Cardiac muscle cell (in vitro differentiated cells and primary cell): ENCODE data around the gene TRMT1. TPM values are rescaled to one million over a fixed set of nuclear protein-coding genes. Genes with fewer than 3 reads are reported as not detected.
A peak's percentile ranks its signal among the peaks of the same experiment; 100 is the strongest.

Experiments
- DNase-seq, 2 donors: peaks; one replicate each; pipeline versions ENCODE4 v3.0.0 to v3.0.0-alpha.2; 2010 to 2017; ENCODE audit warnings: low read depth in 1 of 2, low spot score in 1 of 2
- H3K27ac ChIP-seq: fragments of 200-600 bp; sonication (generic); 2 replicates; pipeline ENCODE4 v1.5.1; 2016
- H3K27me3 ChIP-seq: fragments of 200-600 bp; sonication (generic); 2 replicates; pipeline ENCODE4 v1.6.0; 2016; ENCODE audit warnings: control low read depth
- H3K36me3 ChIP-seq: fragments of 200-600 bp; sonication (generic); 2 replicates; pipeline ENCODE4 v1.5.1; 2016; ENCODE audit warnings: control low read depth
- H3K4me1 ChIP-seq: fragments of 200-600 bp; sonication (generic); 2 replicates; pipeline ENCODE4 v1.8.1; 2017; ENCODE audit warnings: low read depth, mild to moderate bottlenecking, mixed run types
- H3K4me3 ChIP-seq: fragments of 200-600 bp; sonication (generic); 2 replicates; pipeline ENCODE4 v1.5.1; 2016; ENCODE audit warnings: mild to moderate bottlenecking
- H3K9me3 ChIP-seq: fragments of 200-600 bp; sonication (generic); 2 replicates; pipeline ENCODE4 v1.5.1; 2017; ENCODE audit warnings: low read depth, mild to moderate bottlenecking, control low read depth
- CTCF ChIP-seq: IDR thresholded peaks from 2 replicates; pipeline ENCODE4 v1.5.1; 2012; ENCODE audit warnings: low read depth, mild to moderate bottlenecking, low read length
- polyA plus RNA-seq: library from polyadenylated mRNA; unstranded; fragments of >200 nt; fragmentation: Nextera tagmentation; extraction: Ambion mirVana; gene quantifications from 2 replicates; pipeline ENCODE4 v1.2.1, GENCODE V29; 2016
- total RNA-seq: library from RNA; depleted of rRNA; stranded (reverse); fragments of >200 nt; gene quantifications from 2 replicates; pipeline ENCODE4 v1.2.3, GENCODE V29; 2016

TRMT1 gene
- total and polyA plus RNA-seq, 2 experiments from 2014 or later: 48.5 to 56.0 TPM

DNA sequence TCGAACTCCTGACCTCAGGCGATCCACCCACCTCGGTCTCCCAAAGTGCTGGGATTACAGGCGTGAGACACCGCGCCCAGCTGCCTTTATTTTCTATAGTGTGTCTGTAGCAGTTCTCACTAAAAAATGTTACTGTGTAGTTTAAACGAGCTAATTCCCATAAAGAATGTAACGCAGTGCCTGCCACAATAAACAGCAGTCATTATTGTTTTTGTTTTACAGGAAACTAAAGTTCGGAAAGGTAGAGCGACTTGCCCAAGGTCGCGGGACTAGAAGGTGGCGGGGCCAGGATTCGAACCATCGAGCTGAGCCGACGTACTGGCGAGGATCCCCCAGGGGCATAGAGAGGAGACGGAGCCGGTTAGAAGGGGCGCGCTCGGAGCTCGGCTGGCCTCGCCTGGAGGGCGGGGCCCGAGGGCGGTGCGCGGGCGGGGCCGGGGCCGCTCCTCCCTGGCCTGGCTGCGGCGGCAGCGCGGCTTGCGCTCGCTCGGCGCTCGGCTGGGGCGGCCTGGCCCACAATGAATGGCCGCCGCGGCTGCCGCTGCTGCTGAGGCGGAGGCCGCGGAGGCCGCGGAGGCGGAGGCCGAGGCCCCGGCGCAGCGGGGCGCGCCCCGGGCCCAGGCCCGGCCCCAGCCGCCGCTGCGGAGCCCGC, 1.4 kb upstream of the TRMT1 start, which contains the start of gene NACC1:
Gene NACC1 (plus strand): TSS at position 493 of the 652 bp plus-strand sequence. CDS start 16,944 bp downstream, outside the sequence.
- no peak for TF ChIP-seq CTCF
- H3K9me3 ChIP-seq: no peaks in the 10 kb centered on the region
- H3K36me3 ChIP-seq: peaks cover 5% of the 10 kb centered on the region
- no peaks in the 10 kb centered on the region for H3K27me3 ChIP-seq
- H3K4me1 ChIP-seq: peaks cover 11% of the 10 kb centered on the region
- H3K4me3 ChIP-seq: peak within 1 kb of the TSS; percentile 99
- peak within 1 kb of the TSS; percentile 89 for H3K27ac ChIP-seq
- peak; percentile 94 to 95 for DNase-seq

GRCh38 chr19:13117176-13117771, 734 bp upstream of the TRMT1 start:
- TF ChIP-seq CTCF: no peak
- no peak for DNase-seq
- H3K4me1 ChIP-seq: peaks cover 11% of the 10 kb centered on the region
- no peaks in the 10 kb centered on the region for H3K27me3 ChIP-seq
- H3K36me3 ChIP-seq: peaks cover 5% of the 10 kb centered on the region
- H3K9me3 ChIP-seq: no peaks in the 10 kb centered on the region
- peak overlapping the region; percentile 85 for H3K4me3 ChIP-seq
- H3K27ac ChIP-seq: peak overlapping the region; percentile 11

DNA sequence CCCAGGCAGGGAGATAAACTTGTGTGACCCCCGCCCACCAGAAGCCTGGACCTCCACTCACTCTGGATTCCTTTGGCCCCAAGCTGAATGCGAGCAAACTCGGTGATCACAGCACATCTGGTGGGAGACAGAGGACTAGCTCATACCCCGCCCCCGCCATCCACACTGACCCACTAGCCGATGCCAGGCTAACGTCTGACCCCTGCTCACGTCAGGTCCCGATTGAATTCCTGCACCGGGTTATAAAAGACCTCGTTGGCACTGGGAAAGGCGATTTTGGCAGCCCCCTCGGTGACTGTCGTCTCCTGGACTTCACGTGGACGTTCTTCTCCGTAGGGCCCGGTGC, 631 bp downstream of the TRMT1 start:
- TF ChIP-seq CTCF: no peak
- Histone ChIP-seq H3K36me3 (peaks cover 5% of the 10 kb centered on the region), H3K9me3 (no peaks in the 10 kb centered on the region), H3K4me3 (peak overlapping the region; percentile 85), H3K4me1 (peaks cover 11% of the 10 kb centered on the region), H3K27ac (peak overlapping the region; percentile 87), H3K27me3 (no peaks in the 10 kb centered on the region)
- DNase-seq: no peak

- H3K27ac ChIP-seq: no peak overlapping the region
- peaks cover 7% of the 10 kb centered on the region for H3K4me1 ChIP-seq
- DNase-seq: no peak
- H3K27me3 ChIP-seq: no peaks in the 10 kb centered on the region
- no peak for TF ChIP-seq CTCF
- H3K9me3 ChIP-seq: no peaks in the 10 kb centered on the region
- peaks cover 5% of the 10 kb centered on the region for H3K36me3 ChIP-seq
- no peak overlapping the region for H3K4me3 ChIP-seq
Measured at GRCh38 chr19:13112555-13112954, 4.0 kb downstream of the TRMT1 start.

GRCh38 chr19:13110099-13110610, 6.4 kb downstream of the TRMT1 start:
- Histone ChIP-seq H3K9me3 (no peaks in the 10 kb centered on the region), H3K27me3 (no peaks in the 10 kb centered on the region), H3K4me1 (peaks cover under 1% of the 10 kb centered on the region), H3K36me3 (peaks cover 5% of the 10 kb centered on the region), H3K27ac (no peak overlapping the region), H3K4me3 (no peak overlapping the region)
- no peak for TF ChIP-seq CTCF
- DNase-seq: no peak
